ENCODE data around the gene OBI1. TPM values are rescaled to one million over a fixed set of nuclear protein-coding genes. Genes with fewer than 3 reads are reported as not detected.
A peak's percentile ranks its signal among the peaks of the same experiment; 100 is the strongest.

Gene OBI1
- total and polyA plus RNA-seq, 9 of the 15 experiments (the other 6 are each of a cell fraction or from before 2014, with no cell fraction given), result 8.7 to 18.4 (median 14.2) TPM

DNA sequence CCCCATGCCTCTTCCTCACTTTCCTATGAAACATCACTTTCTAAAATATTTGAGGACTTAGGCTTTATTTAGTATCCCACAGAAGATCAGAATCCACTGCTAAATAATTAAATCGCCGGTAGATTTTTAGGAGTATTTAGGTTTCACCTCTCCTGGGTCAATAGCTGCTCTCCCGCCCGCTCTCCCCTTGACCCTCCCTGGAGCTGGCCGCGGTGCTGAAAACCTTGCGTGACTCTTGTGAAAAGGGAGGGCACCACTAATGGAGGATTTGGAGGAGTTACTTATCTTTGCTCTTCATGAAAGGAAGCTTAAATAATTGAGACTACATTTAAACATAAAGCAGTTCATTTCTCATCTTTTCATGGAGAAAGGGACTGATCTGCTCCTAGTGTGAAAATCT lies 69.7 kb downstream of the OBI1 start:
- no peaks in the 10 kb centered on the region for H3K79me2 ChIP-seq (ENCODE audit: control insufficient read depth, insufficient read depth, low read length)
- ATAC-seq (peak; percentile 87), DNase-seq (ENCODE audit: extremely low read depth in 1 of 4, low spot score in 3 of 4) (peak in 3 of 4 experiments; percentile 12 to 61 (median 40)), FAIRE-seq (no peak)
- H3K9ac ChIP-seq (ENCODE audit: insufficient read depth in 1 of 2, low read depth in 2 of 2, low read length in 2 of 2), result no peak overlapping the region
- no peaks in the 10 kb centered on the region for H3K36me3 ChIP-seq (ENCODE audit: control insufficient read depth, insufficient read depth, low read length)
- no peak overlapping the region for H3K4me2 ChIP-seq (ENCODE audit: insufficient read depth, low read length)
- in situ Hi-C loops (cut with MboI) (no loop called here), intact Hi-C loops (cut with micrococcal nuclease) (no loop called here)
- H3K27ac ChIP-seq (ENCODE audit: extremely low read depth, low read depth, low read length), result no peak overlapping the region
- POLR2A ChIA-PET, result no interaction called here
- BruUV-seq (replicated peaks), result no TSS peak
- peaks cover 0 to 7% of the 10 kb centered on the region in 2 experiments; a peak in 2 of 5 replicates for H3K27me3 ChIP-seq (ENCODE audit: control insufficient read depth in 2 of 2, insufficient read depth in 2 of 2, low read length in 2 of 2)
- H2AFZ ChIP-seq (ENCODE audit: low read depth, low read length), result no peak overlapping the region
- H4K20me1 ChIP-seq (replicated peaks; ENCODE audit: control insufficient read depth, insufficient read depth, low read length), result no peaks in the 10 kb centered on the region
- peaks cover 0 to 3% of the 10 kb centered on the region in 2 experiments; a peak in 2 of 5 replicates for H3K4me1 ChIP-seq (replicated peaks in 1 of 2; ENCODE audit: control insufficient read depth in 2 of 2, insufficient read depth in 2 of 2, low read length in 2 of 2)
- 3% methylated on average over 7 of the region's 7 CpGs for WGBS (ENCODE audit: insufficient coverage, low coverage, missing lambda C conversion rate)
- H3K9me3 ChIP-seq (replicated peaks; ENCODE audit: control insufficient read depth, insufficient read depth, low read depth, low read length), result no peaks in the 10 kb centered on the region
- no peaks in the 10 kb centered on the region for H3K9me1 ChIP-seq (ENCODE audit: control insufficient read depth, insufficient read depth, low read length)
- no peak overlapping the region for H3K4me3 ChIP-seq
- CTCF ChIA-PET (ENCODE audit: low intra/inter-chr PET ratio), result no interaction called here
- TF ChIP-seq MIER1 (IDR thresholded peaks at IDR 0.05; ENCODE audit: low read depth) (peak; percentile 94), NR2C2 (CRISPR knock-in tag; IDR thresholded peaks at IDR 0.05) (no peak), NR2C2 (tag; IDR thresholded peaks at IDR 0.05) (peak; percentile 35; the same call in 1 of the 2 replicates), CREM (IDR thresholded peaks at IDR 0.05; ENCODE audit: low read depth) (peak; percentile 38; the same call in 1 of the 2 replicates), KDM5B (IDR thresholded peaks at IDR 0.05; ENCODE audit: insufficient replicate concordance, low read depth, low read length) (no peak), TFAP4 (CRISPR knock-in tag; IDR thresholded peaks at IDR 0.05; ENCODE audit: borderline replicate concordance) (0 out of 2 replicates have a peak, but pooled peaks have one; percentile 17), MAZ (CRISPR knock-in tag; conservative IDR thresholded peaks at IDR 0.05 in 1 of 2, IDR thresholded peaks at IDR 0.05 in 1 of 2) (peak in 1 of 2 experiments; percentile 15; a peak in 1 of 4 replicates), ZNF766 (CRISPR knock-in tag; conservative IDR thresholded peaks at IDR 0.05) (peak; percentile 43; the same call in 1 of the 2 replicates)
- TF ChIP-seq, protein P1, sequence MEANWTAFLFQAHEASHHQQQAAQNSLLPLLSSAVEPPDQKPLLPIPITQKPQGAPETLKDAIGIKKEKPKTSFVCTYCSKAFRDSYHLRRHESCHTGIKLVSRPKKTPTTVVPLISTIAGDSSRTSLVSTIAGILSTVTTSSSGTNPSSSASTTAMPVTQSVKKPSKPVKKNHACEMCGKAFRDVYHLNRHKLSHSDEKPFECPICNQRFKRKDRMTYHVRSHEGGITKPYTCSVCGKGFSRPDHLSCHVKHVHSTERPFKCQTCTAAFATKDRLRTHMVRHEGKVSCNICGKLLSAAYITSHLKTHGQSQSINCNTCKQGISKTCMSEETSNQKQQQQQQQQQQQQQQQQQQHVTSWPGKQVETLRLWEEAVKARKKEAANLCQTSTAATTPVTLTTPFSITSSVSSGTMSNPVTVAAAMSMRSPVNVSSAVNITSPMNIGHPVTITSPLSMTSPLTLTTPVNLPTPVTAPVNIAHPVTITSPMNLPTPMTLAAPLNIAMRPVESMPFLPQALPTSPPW (CRISPR knock-in tag; IDR thresholded peaks at IDR 0.05), result peak; percentile 73
- TF ChIP-seq, protein P2, sequence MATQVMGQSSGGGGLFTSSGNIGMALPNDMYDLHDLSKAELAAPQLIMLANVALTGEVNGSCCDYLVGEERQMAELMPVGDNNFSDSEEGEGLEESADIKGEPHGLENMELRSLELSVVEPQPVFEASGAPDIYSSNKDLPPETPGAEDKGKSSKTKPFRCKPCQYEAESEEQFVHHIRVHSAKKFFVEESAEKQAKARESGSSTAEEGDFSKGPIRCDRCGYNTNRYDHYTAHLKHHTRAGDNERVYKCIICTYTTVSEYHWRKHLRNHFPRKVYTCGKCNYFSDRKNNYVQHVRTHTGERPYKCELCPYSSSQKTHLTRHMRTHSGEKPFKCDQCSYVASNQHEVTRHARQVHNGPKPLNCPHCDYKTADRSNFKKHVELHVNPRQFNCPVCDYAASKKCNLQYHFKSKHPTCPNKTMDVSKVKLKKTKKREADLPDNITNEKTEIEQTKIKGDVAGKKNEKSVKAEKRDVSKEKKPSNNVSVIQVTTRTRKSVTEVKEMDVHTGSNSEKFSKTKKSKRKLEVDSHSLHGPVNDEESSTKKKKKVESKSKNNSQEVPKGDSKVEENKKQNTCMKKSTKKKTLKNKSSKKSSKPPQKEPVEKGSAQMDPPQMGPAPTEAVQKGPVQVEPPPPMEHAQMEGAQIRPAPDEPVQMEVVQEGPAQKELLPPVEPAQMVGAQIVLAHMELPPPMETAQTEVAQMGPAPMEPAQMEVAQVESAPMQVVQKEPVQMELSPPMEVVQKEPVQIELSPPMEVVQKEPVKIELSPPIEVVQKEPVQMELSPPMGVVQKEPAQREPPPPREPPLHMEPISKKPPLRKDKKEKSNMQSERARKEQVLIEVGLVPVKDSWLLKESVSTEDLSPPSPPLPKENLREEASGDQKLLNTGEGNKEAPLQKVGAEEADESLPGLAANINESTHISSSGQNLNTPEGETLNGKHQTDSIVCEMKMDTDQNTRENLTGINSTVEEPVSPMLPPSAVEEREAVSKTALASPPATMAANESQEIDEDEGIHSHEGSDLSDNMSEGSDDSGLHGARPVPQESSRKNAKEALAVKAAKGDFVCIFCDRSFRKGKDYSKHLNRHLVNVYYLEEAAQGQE (IDR thresholded peaks at IDR 0.05; ENCODE audit: borderline replicate concordance), result peak; percentile 98
- TF ChIP-seq, protein P2 (CRISPR knock-in tag; IDR thresholded peaks at IDR 0.05; ENCODE audit: low read depth), result peak; percentile 93

Measured in K562 (cell line).